GM21576 (cell line): ENCODE data around the gene NGDN.
"Not testable (repeated sequence)": the region's sequence is repeated elsewhere in the genome, so short reads cannot be mapped to it uniquely, and the experiment has no call there.

Experiments used
- ATAC-seq: cut with Tn5 transposase; IDR thresholded peaks from one replicate; pipeline ENCODE4 v1.9.1; 2021; ENCODE audit warnings: mild to moderate bottlenecking, moderate library complexity; ENCODE audit not compliant: unreplicated experiment

The NGDN gene

GRCh38 chr14:23438101-23438971 lies 31.2 kb upstream of the NGDN start:
- no peak for ATAC-seq

GRCh38 chr14:23439107-23439835 lies 30.2 kb upstream of the NGDN start:
- ATAC-seq: no peak

GRCh38 chr14:23441076-23441475 lies 28.4 kb upstream of the NGDN start:
- ATAC-seq: no peak

GRCh38 chr14:23442721-23443356 lies 26.7 kb upstream of the NGDN start:
- no peak for ATAC-seq

GRCh38 chr14:23443411-23443812 lies 26.1 kb upstream of the NGDN start:
- no peak for ATAC-seq

- no peak for ATAC-seq
Measured at GRCh38 chr14:23443881-23444280, 25.6 kb upstream of the NGDN start.

GRCh38 chr14:23444314-23444713 lies 25.2 kb upstream of the NGDN start:
- ATAC-seq: no peak

GRCh38 chr14:23445773-23446172 lies 23.7 kb upstream of the NGDN start:
- no peak for ATAC-seq

- no peak for ATAC-seq
Measured at GRCh38 chr14:23446291-23446851, 23.1 kb upstream of the NGDN start.

- ATAC-seq: no peak
Measured at GRCh38 chr14:23447361-23448350, 21.8 kb upstream of the NGDN start.

GRCh38 chr14:23449314-23449713 lies 20.2 kb upstream of the NGDN start:
- ATAC-seq: no peak

GRCh38 chr14:23450379-23450778 lies 19.1 kb upstream of the NGDN start:
- ATAC-seq: no peak

GRCh38 chr14:23452237-23452636 lies 17.3 kb upstream of the NGDN start:
- ATAC-seq: no peak

- no peak for ATAC-seq
Measured at GRCh38 chr14:23454445-23454856, 15.1 kb upstream of the NGDN start.

GRCh38 chr14:23456883-23457586 lies 12.5 kb upstream of the NGDN start:
- not testable (repeated sequence) for ATAC-seq

- no peak for ATAC-seq
Measured at GRCh38 chr14:23457587-23458445, 11.7 kb upstream of the NGDN start.

- no peak for ATAC-seq
Measured at GRCh38 chr14:23460960-23461359, 8.5 kb upstream of the NGDN start.

GRCh38 chr14:23464700-23465099 lies 4.8 kb upstream of the NGDN start:
- no peak for ATAC-seq

GRCh38 chr14:23465261-23465660 lies 4.2 kb upstream of the NGDN start:
- no peak for ATAC-seq
